GM12878 (cell line): ENCODE measurements around the gene STYXL2. TPM values are rescaled to one million over a fixed set of nuclear protein-coding genes. Genes with fewer than 3 reads are reported as not detected.

ENCODE experiments used
- ATAC-seq: fragments of 200-7000 bp; cut with Tn5 transposase; 3 replicates; pipeline ENCODE4 v1.9.1; 2020; ENCODE audit warnings: mild to moderate bottlenecking, moderate library complexity
- BruUV-seq: library from RNA; stranded (reverse); fragments of 400-500 nt; replicated peaks from 2 replicates; lab custom pipeline; 2021; lab: Mats Ljungman, UMichigan
- CTCF ChIA-PET: fragments of 300-600 bp; sonication (Branson Sonifier 250); formaldehyde crosslinking; extraction: SDS; loops from one replicate; lab custom pipeline; 2021; ENCODE audit warnings: inconsistent platforms; lab: Yijun Ruan, JAX
- POLR2A ChIA-PET: fragments of 350-600 bp; formaldehyde crosslinking; extraction: SDS; loops from one replicate; lab custom pipeline; 2021; ENCODE audit warnings: inconsistent platforms; lab: Charles Lee
- RAD21 ChIA-PET: fragments of 300-600 bp; sonication (Branson Sonifier 250); formaldehyde crosslinking; loops from one replicate; lab custom pipeline; 2023; ENCODE audit warnings: antibody characterized with exemption; ENCODE audit not compliant: unreplicated experiment; lab: Charles Lee
- SMC1A ChIA-PET: fragments of 300-600 bp; sonication (Branson Sonifier 250); formaldehyde crosslinking; loops from one replicate; lab custom pipeline; 2023; ENCODE audit not compliant: unreplicated experiment, uncharacterized antibody; lab: Charles Lee
- DNase-seq: peaks from one replicate; pipeline ENCODE4 v3.0.0-alpha.2; 2011; ENCODE audit warnings: low read depth, low spot score
- FAIRE-seq: peaks from 3 replicates; lab custom pipeline; 2011; peaks lifted over from hg19 to GRCh38; lab: Jason Lieb, UNC
- H2AFZ ChIP-seq: 2 replicates; pipeline ENCODE4 v1.6.0; 2011; ENCODE audit warnings: low read depth, low read length, control low read depth; ENCODE audit not compliant: control insufficient read depth
- H3K27ac ChIP-seq: 2 replicates; pipeline ENCODE4 v1.5.1; 2011; ENCODE audit warnings: control low read depth; ENCODE audit not compliant: control insufficient read depth, insufficient read depth
- H3K27me3 ChIP-seq, 2 experiments: replicated peaks in 1 of 2; 2 replicates each; pipeline versions ENCODE4 v1.6.0 to v1.6.1; 2011; ENCODE audit warnings: low read length in 1 of 2; ENCODE audit not compliant: control insufficient read depth in 2 of 2, insufficient read depth in 2 of 2
- H3K36me3 ChIP-seq, 2 experiments: 2 replicates each; pipeline ENCODE4 v1.5.1; 2011; ENCODE audit warnings: low read length in 1 of 2; ENCODE audit not compliant: control insufficient read depth in 2 of 2, insufficient read depth in 2 of 2
- H3K4me1 ChIP-seq: 2 replicates; pipeline ENCODE4 v1.6.1; 2011; ENCODE audit warnings: mild to moderate bottlenecking, low read length, moderate library complexity, mixed read lengths; ENCODE audit not compliant: control insufficient read depth, insufficient read depth
- H3K4me2 ChIP-seq: 2 replicates; pipeline ENCODE4 v1.6.0; 2011; ENCODE audit warnings: control low read depth; ENCODE audit not compliant: control insufficient read depth, insufficient read depth
- H3K4me3 ChIP-seq: fragments of 200-600 bp; sonication (generic); 2 replicates; pipeline ENCODE4 v1.5.1; 2016
- H3K79me2 ChIP-seq: 2 replicates; pipeline ENCODE4 v1.6.0; 2011; ENCODE audit warnings: low read length; ENCODE audit not compliant: control insufficient read depth, insufficient read depth
- H3K9ac ChIP-seq: 2 replicates; pipeline ENCODE4 v1.8.0; 2011; ENCODE audit warnings: low read length, control low read depth, mixed read lengths; ENCODE audit not compliant: control insufficient read depth, insufficient read depth
- H3K9me3 ChIP-seq: replicated peaks from 3 replicates; pipeline ENCODE4 v1.5.1; 2011; ENCODE audit warnings: mild to moderate bottlenecking, low read length; ENCODE audit not compliant: control insufficient read depth, insufficient read depth
- H4K20me1 ChIP-seq: 2 replicates; pipeline ENCODE4 v1.6.0; 2011; ENCODE audit not compliant: control insufficient read depth, insufficient read depth
- BRCA1 ChIP-seq: IDR thresholded peaks from 2 replicates; pipeline ENCODE4 v1.6.1; 2011; ENCODE audit warnings: low read depth, low read length, improper control_type of control experiment
- CREB1 ChIP-seq: IDR thresholded peaks from 2 replicates; pipeline ENCODE4 v1.6.1; 2012; ENCODE audit warnings: low read depth, mild to moderate bottlenecking, inconsistent platforms
- DPF2 ChIP-seq: fragments of 450-650 bp; IDR thresholded peaks from 2 replicates; pipeline ENCODE4 v1.6.1; 2017; ENCODE audit warnings: mild to moderate bottlenecking
- EZH2 ChIP-seq: IDR thresholded peaks from 2 replicates; pipeline ENCODE4 v1.6.1; 2012; ENCODE audit warnings: low read depth, mild to moderate bottlenecking, control low read depth, inconsistent platforms, low read length, borderline replicate concordance; ENCODE audit not compliant: control insufficient read depth
- FOXM1 ChIP-seq: IDR thresholded peaks from 2 replicates; pipeline ENCODE4 v1.6.1; 2012; ENCODE audit warnings: low read depth, mild to moderate bottlenecking, inconsistent platforms, low read length, moderate library complexity
- NBN ChIP-seq: fragments of 450-650 bp; IDR thresholded peaks from 2 replicates; pipeline ENCODE4 v1.6.1; 2016
- NFIC ChIP-seq: IDR thresholded peaks from 2 replicates; pipeline ENCODE4 v1.6.1; 2012; ENCODE audit warnings: low read depth, mild to moderate bottlenecking, inconsistent platforms, low read length, moderate library complexity
- POU2F2 ChIP-seq: IDR thresholded peaks from 3 replicates; pipeline ENCODE4 v1.6.1; 2011; ENCODE audit warnings: low read depth, mild to moderate bottlenecking, low read length, borderline replicate concordance
- REST ChIP-seq: IDR thresholded peaks from 2 replicates; pipeline ENCODE4 v1.6.1; 2012; ENCODE audit warnings: mild to moderate bottlenecking, low read depth, low read length
- RFX5 ChIP-seq: IDR thresholded peaks from 2 replicates; pipeline ENCODE4 v1.6.1; 2011; ENCODE audit warnings: low read depth, low read length, improper control_type of control experiment
- SREBF2 ChIP-seq: IDR thresholded peaks from 2 replicates; pipeline ENCODE4 v1.6.1; 2012; ENCODE audit warnings: mild to moderate bottlenecking, low read length
- USF2 ChIP-seq: IDR thresholded peaks from 2 replicates; pipeline ENCODE4 v1.6.1; 2011; ENCODE audit warnings: low read depth, low read length, improper control_type of control experiment, borderline replicate concordance
- WRNIP1 ChIP-seq: IDR thresholded peaks from 2 replicates; pipeline ENCODE4 v1.6.1; 2011; ENCODE audit warnings: low read depth, low read length, improper control_type of control experiment, borderline replicate concordance
- ZNF622 ChIP-seq: fragments of 450-650 bp; IDR thresholded peaks from 2 replicates; pipeline ENCODE4 v1.6.1; 2017; ENCODE audit warnings: mild to moderate bottlenecking, inconsistent platforms
- in situ Hi-C: fragments of 300-500 bp; cut with MboI; formaldehyde crosslinking; loops from 9 replicates; pipeline ENCODE4 v1.14.3; 2018; ENCODE audit warnings: mixed read lengths
- intact Hi-C: fragments of 100-400 bp; cut with micrococcal nuclease; formaldehyde crosslinking; loops from one replicate; pipeline ENCODE4 v1.14.2; 2022; ENCODE audit not compliant: unreplicated experiment
- polyA plus RNA-seq, 11 experiments: library from polyadenylated mRNA; depleted of rRNA in 4 of 11; unstranded in 6 of 11; stranded (reverse) in 5 of 11; fragments of >200 nt; fragmentation: Nextera tagmentation in 4 of 11; fragmentation: Illumina TruSeq in 1 of 11; extraction: Ambion mirVana in 4 of 11; extraction: Trizol in 1 of 11; gene quantifications; 1 replicate in 1 of 11; 2 replicates in 10 of 11; pipeline versions ENCODE4 v1.2.1 to v1.2.3, GENCODE V29; 2011 to 2016; ENCODE audit warnings: inconsistent platforms in 2 of 11, missing spikeins in 2 of 11, low read depth in 1 of 11
- total RNA-seq, 4 experiments: library from RNA; depleted of rRNA in 3 of 4; stranded (reverse); fragments of >200 nt in 3 of 4; fragmentation: Illumina TruSeq in 1 of 4; extraction: Trizol in 1 of 4; gene quantifications; 2 replicates each; pipeline versions ENCODE4 v1.2.1 to v1.2.3, GENCODE V29; 2013 to 2021
- TF ChIP-seq, protein P1 (sequence below): fragments of 450-650 bp; conservative IDR thresholded peaks from 2 replicates; pipeline ENCODE4 v1.6.1; 2017; ENCODE audit warnings: mild to moderate bottlenecking, moderate library complexity

The STYXL2 gene
- total and polyA plus RNA-seq, 10 of the 15 experiments (the other 5 are each of a cell fraction or from before 2014, with no cell fraction given) = under 0.01 to 0.08 (median 0.03) TPM; not detected in 7

- no peak for TF ChIP-seq FOXM1
- TF ChIP-seq SREBF2 = no peak
- TF ChIP-seq, protein P1, sequence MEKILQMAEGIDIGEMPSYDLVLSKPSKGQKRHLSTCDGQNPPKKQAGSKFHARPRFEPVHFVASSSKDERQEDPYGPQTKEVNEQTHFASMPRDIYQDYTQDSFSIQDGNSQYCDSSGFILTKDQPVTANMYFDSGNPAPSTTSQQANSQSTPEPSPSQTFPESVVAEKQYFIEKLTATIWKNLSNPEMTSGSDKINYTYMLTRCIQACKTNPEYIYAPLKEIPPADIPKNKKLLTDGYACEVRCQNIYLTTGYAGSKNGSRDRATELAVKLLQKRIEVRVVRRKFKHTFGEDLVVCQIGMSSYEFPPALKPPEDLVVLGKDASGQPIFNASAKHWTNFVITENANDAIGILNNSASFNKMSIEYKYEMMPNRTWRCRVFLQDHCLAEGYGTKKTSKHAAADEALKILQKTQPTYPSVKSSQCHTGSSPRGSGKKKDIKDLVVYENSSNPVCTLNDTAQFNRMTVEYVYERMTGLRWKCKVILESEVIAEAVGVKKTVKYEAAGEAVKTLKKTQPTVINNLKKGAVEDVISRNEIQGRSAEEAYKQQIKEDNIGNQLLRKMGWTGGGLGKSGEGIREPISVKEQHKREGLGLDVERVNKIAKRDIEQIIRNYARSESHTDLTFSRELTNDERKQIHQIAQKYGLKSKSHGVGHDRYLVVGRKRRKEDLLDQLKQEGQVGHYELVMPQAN = no peak
- TF ChIP-seq WRNIP1 = no peak
- no peak for TF ChIP-seq EZH2
- TF ChIP-seq RFX5 = no peak
- TF ChIP-seq DPF2 = no peak
- TF ChIP-seq NFIC = no peak
- TF ChIP-seq NBN = no peak
- TF ChIP-seq ZNF622 = no peak
- no peak for TF ChIP-seq REST
- TF ChIP-seq BRCA1 = no peak
- TF ChIP-seq POU2F2 = no peak
- no peak for TF ChIP-seq USF2
- TF ChIP-seq CREB1 = no peak
- Histone ChIP-seq H3K9me3 (no peaks in the 10 kb centered on the region; the same call in 2 of the 3 replicates), H4K20me1 (no peaks in the 10 kb centered on the region), H3K4me2 (no peak overlapping the region), H3K27me3 (no peaks in the 10 kb centered on the region), H2AFZ (no peak overlapping the region), H3K27ac (no peak overlapping the region), H3K4me3 (no peak overlapping the region), H3K36me3 (no peaks in the 10 kb centered on the region), H3K4me1 (peaks cover 28% of the 10 kb centered on the region), H3K79me2 (no peaks in the 10 kb centered on the region), H3K9ac (no peak overlapping the region)
- ATAC-seq = no peak
- no TSS peak for BruUV-seq
- ChIA-PET RAD21 (no interaction called here), POLR2A (no interaction called here), SMC1A (interaction anchor here (0.9 to 3.8 kb wide), 2 partner anchors 8 to 14 kb away, joined by 4 to 15 read pairs; no protein-coding TSS in a partner anchor), CTCF (interaction anchor here (1.5 kb wide), 1 partner anchor 161 kb away, joined by 4 read pairs; no protein-coding TSS in a partner anchor)
- no peak for FAIRE-seq
- in situ Hi-C loops = no loop called here
- intact Hi-C loops = loop anchor here (5.0 kb wide), 1 partner anchor 115 kb away; the partner anchor contains the start of gene POU2F1
- no peak for DNase-seq
Observed at GRCh38 chr1:167107456-167107855, 13.6 kb downstream of the STYXL2 start.
